HepG2 (cell line): Measurements from ENCODE around the gene GBA2. TPM values are rescaled to one million over a fixed set of nuclear protein-coding genes. Genes with fewer than 3 reads are reported as not detected.

Experiments used
- EEA1 ChIP-seq: sonication (generic); formaldehyde crosslinking; IDR thresholded peaks from 2 replicates; pipeline ENCODE4 v1.5.1; 2020; ENCODE audit warnings: mild to moderate bottlenecking, missing genetic modification reagents, borderline replicate concordance
- FOXJ3 ChIP-seq: sonication (generic); formaldehyde crosslinking; IDR thresholded peaks from 2 replicates; pipeline ENCODE4 v1.4.0; 2020; ENCODE audit warnings: missing genetic modification reagents, mild to moderate bottlenecking, borderline replicate concordance
- JARID2 ChIP-seq: sonication (generic); formaldehyde crosslinking; IDR thresholded peaks from 2 replicates; pipeline ENCODE4 v1.8.1; 2023; ENCODE audit warnings: missing genetic modification reagents, inconsistent platforms; ENCODE audit not compliant: insufficient replicate concordance
- KLF12 ChIP-seq: sonication (generic); formaldehyde crosslinking; IDR thresholded peaks from 2 replicates; pipeline ENCODE4 v1.4.0; 2020; ENCODE audit warnings: missing genetic modification reagents, borderline replicate concordance
- NCOA1 ChIP-seq: sonication (generic); formaldehyde crosslinking; IDR thresholded peaks from 2 replicates; pipeline ENCODE4 v1.9.0; 2021; ENCODE audit warnings: missing genetic modification reagents
- POLR2AphosphoS2 ChIP-seq: IDR thresholded peaks from 2 replicates; pipeline ENCODE4 v1.6.1; 2011; ENCODE audit warnings: low read depth, low read length, improper control_type of control experiment
- POLR2AphosphoS5 ChIP-seq: IDR thresholded peaks from 2 replicates; pipeline ENCODE4 v1.6.1; 2012; ENCODE audit warnings: low read depth, low read length
- RAD21 ChIP-seq: fragments of 450-650 bp; formaldehyde crosslinking; IDR thresholded peaks from 2 replicates; pipeline ENCODE4 v1.5.0; 2020; ENCODE audit warnings: mild to moderate bottlenecking
- REPIN1 ChIP-seq: sonication (generic); formaldehyde crosslinking; IDR thresholded peaks from 2 replicates; pipeline ENCODE4 v1.8.0; 2022; ENCODE audit warnings: missing genetic modification reagents, low read depth, mild to moderate bottlenecking, borderline replicate concordance
- SNRNP70 ChIP-seq: fragments of 200-400 bp; formaldehyde crosslinking; IDR thresholded peaks from 2 replicates; pipeline ENCODE4 v1.6.1; 2017; ENCODE audit warnings: mild to moderate bottlenecking, low read depth, low read length, moderate library complexity
- SPEN ChIP-seq: sonication (generic); formaldehyde crosslinking; IDR thresholded peaks from 2 replicates; pipeline ENCODE4 v1.5.1; 2020; ENCODE audit warnings: low read depth, mild to moderate bottlenecking, missing genetic modification reagents
- TAF1 ChIP-seq: sonication (generic); formaldehyde crosslinking; IDR thresholded peaks from 2 replicates; pipeline ENCODE4 v1.4.0; 2020; ENCODE audit warnings: missing genetic modification reagents
- TEAD2 ChIP-seq: sonication (generic); formaldehyde crosslinking; IDR thresholded peaks from 2 replicates; pipeline ENCODE4 v1.9.0; 2021; ENCODE audit warnings: missing genetic modification reagents
- THAP9 ChIP-seq: sonication (generic); formaldehyde crosslinking; IDR thresholded peaks from 2 replicates; pipeline ENCODE4; 2020; ENCODE audit warnings: missing genetic modification reagents, mild to moderate bottlenecking, borderline replicate concordance
- ZKSCAN1 ChIP-seq: fragments of 150-350 bp; IDR thresholded peaks from 2 replicates; pipeline ENCODE4 v1.6.1; 2014; ENCODE audit warnings: low read length
- ZNF263 ChIP-seq: sonication (generic); formaldehyde crosslinking; IDR thresholded peaks from 2 replicates; pipeline ENCODE4 v1.4.0; 2020; ENCODE audit warnings: missing genetic modification reagents
- ZNF44 ChIP-seq: sonication (generic); formaldehyde crosslinking; IDR thresholded peaks from 2 replicates; pipeline ENCODE4 v1.5.1; 2020; ENCODE audit warnings: mild to moderate bottlenecking, missing genetic modification reagents
- ZNF580 ChIP-seq: IDR thresholded peaks from 2 replicates; pipeline ENCODE4 v1.6.1; 2016; ENCODE audit warnings: low read depth, borderline replicate concordance
- ZNF780A ChIP-seq: sonication (generic); formaldehyde crosslinking; IDR thresholded peaks from 2 replicates; pipeline ENCODE4 v1.8.0; 2022; ENCODE audit warnings: mild to moderate bottlenecking, missing genetic modification reagents, moderate library complexity
- polyA plus RNA-seq, 8 experiments: library from polyadenylated mRNA; depleted of rRNA in 3 of 8; stranded (reverse) in 7 of 8; unstranded in 1 of 8; fragments of >200 nt; fragmentation: Illumina TruSeq in 4 of 8; extraction: Trizol in 4 of 8; gene quantifications; 2 replicates each; pipeline versions ENCODE4 v1.2.1 to v1.2.3, GENCODE V29; 2011 to 2016; ENCODE audit warnings: low read depth in 4 of 8, missing spikeins in 1 of 8, mixed read lengths in 1 of 8; ENCODE audit not compliant: insufficient read depth in 1 of 8
- total RNA-seq, 5 experiments: library from RNA; depleted of rRNA; stranded (reverse); fragments of >200 nt; fragmentation: Illumina TruSeq; extraction: Trizol; gene quantifications; 2 replicates each; pipeline ENCODE4 v1.2.3, GENCODE V29; 2016; ENCODE audit warnings: low read depth in 1 of 5
- TF ChIP-seq, protein P1 (sequence below): sonication (generic); formaldehyde crosslinking; IDR thresholded peaks from 2 replicates; pipeline ENCODE4 v1.4.0; 2020; ENCODE audit warnings: missing genetic modification reagents, mild to moderate bottlenecking, borderline replicate concordance
- TF ChIP-seq, protein P2 (sequence below): sonication (generic); formaldehyde crosslinking; IDR thresholded peaks from 2 replicates; pipeline ENCODE4 v1.4.0; 2020; ENCODE audit warnings: missing genetic modification reagents
- TF ChIP-seq, protein P3 (sequence below): sonication (generic); formaldehyde crosslinking; IDR thresholded peaks from 2 replicates; pipeline ENCODE4 v1.8.0; 2022; ENCODE audit warnings: mild to moderate bottlenecking, missing genetic modification reagents

The GBA2 gene
- total and polyA plus RNA-seq, 2 of the 13 experiments (the other 11 are each of a cell fraction or from before 2014, with no cell fraction given) = 37.5 to 86.1 TPM

- TF ChIP-seq THAP9 (CRISPR knock-in tag) = no peak
- TF ChIP-seq ZNF780A = no peak
- TF ChIP-seq ZNF44 (CRISPR knock-in tag) = no peak
- TF ChIP-seq TEAD2 = 0 out of 2 replicates have a peak, but pooled peaks have one; percentile 5
- TF ChIP-seq RAD21 (CRISPR knock-in tag) = 0 out of 2 replicates have a peak, but pooled peaks have one; percentile 12
- TF ChIP-seq ZNF263 (CRISPR knock-in tag) = peak; percentile 91
- 0 out of 2 replicates have a peak, but pooled peaks have one; percentile 55 for TF ChIP-seq EEA1 (CRISPR knock-in tag)
- TF ChIP-seq KLF12 (CRISPR knock-in tag) = no peak
- TF ChIP-seq, protein P1, sequence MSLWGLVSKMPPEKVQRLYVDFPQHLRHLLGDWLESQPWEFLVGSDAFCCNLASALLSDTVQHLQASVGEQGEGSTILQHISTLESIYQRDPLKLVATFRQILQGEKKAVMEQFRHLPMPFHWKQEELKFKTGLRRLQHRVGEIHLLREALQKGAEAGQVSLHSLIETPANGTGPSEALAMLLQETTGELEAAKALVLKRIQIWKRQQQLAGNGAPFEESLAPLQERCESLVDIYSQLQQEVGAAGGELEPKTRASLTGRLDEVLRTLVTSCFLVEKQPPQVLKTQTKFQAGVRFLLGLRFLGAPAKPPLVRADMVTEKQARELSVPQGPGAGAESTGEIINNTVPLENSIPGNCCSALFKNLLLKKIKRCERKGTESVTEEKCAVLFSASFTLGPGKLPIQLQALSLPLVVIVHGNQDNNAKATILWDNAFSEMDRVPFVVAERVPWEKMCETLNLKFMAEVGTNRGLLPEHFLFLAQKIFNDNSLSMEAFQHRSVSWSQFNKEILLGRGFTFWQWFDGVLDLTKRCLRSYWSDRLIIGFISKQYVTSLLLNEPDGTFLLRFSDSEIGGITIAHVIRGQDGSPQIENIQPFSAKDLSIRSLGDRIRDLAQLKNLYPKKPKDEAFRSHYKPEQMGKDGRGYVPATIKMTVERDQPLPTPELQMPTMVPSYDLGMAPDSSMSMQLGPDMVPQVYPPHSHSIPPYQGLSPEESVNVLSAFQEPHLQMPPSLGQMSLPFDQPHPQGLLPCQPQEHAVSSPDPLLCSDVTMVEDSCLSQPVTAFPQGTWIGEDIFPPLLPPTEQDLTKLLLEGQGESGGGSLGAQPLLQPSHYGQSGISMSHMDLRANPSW (CRISPR knock-in tag) = no peak
- no peak for TF ChIP-seq JARID2
- TF ChIP-seq REPIN1 (CRISPR knock-in tag) = no peak
- TF ChIP-seq NCOA1 (CRISPR knock-in tag) = no peak
- TF ChIP-seq SPEN (CRISPR knock-in tag) = no peak
- TF ChIP-seq TAF1 = no peak
- no peak for TF ChIP-seq FOXJ3 (CRISPR knock-in tag)
- TF ChIP-seq, protein P2, sequence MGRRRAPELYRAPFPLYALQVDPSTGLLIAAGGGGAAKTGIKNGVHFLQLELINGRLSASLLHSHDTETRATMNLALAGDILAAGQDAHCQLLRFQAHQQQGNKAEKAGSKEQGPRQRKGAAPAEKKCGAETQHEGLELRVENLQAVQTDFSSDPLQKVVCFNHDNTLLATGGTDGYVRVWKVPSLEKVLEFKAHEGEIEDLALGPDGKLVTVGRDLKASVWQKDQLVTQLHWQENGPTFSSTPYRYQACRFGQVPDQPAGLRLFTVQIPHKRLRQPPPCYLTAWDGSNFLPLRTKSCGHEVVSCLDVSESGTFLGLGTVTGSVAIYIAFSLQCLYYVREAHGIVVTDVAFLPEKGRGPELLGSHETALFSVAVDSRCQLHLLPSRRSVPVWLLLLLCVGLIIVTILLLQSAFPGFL = no peak
- no peak for TF ChIP-seq SNRNP70
- TF ChIP-seq POLR2AphosphoS5 = 0 out of 2 replicates have a peak, but pooled peaks have one; percentile 6
- no peak for TF ChIP-seq ZKSCAN1
- TF ChIP-seq, protein P3, sequence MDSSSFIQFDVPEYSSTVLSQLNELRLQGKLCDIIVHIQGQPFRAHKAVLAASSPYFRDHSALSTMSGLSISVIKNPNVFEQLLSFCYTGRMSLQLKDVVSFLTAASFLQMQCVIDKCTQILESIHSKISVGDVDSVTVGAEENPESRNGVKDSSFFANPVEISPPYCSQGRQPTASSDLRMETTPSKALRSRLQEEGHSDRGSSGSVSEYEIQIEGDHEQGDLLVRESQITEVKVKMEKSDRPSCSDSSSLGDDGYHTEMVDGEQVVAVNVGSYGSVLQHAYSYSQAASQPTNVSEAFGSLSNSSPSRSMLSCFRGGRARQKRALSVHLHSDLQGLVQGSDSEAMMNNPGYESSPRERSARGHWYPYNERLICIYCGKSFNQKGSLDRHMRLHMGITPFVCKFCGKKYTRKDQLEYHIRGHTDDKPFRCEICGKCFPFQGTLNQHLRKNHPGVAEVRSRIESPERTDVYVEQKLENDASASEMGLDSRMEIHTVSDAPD = no peak
- no peak for TF ChIP-seq ZNF580
- TF ChIP-seq POLR2AphosphoS2 = no peak
These were observed 16.1 kb downstream of the GBA2 start (continued) for GRCh38 chr9:35732800-35733541.
